ENCODE data around the gene ADIPOR2.
"Not testable (repeated sequence)": the region's sequence is repeated elsewhere in the genome, so short reads cannot be mapped to it uniquely, and the experiment has no call there.

ADIPOR2 gene

DNA sequence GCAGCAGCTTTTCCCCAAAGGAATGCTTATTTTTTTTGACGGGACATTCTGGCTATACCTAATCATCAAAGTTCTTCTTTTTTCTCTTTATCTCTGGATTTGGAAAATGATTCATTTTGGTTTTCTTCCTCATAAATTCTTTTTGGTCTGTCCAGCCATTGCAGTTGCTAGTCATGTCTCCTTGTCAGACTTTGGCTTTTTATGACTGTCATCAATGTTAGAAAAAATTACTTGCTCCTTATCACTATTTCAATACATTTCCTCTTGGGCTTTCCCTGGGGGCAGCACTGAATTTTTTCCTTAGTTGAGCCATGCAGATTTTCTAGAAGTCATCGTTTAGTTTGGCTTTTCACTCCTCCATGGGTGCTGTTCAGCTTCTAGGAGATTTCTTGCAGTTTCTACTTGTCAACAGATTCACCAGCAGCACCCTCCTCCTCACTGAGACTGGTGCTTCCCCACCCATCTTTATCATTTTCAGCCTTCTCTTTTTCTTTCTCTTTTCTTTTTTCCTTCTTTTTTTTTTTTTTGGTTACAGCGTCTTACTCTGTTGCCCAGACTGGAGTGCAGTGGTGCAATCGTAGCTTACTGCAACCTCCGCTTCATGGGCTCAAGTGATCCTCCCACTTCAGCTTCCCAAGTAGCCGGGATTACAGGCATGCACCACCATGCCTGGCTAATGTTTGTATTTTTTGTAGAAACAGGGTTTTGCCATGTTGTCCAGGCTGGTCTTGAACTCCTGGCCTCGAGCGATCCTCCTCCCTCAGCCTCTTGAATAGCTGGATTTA is 5.2 kb downstream of the ADIPOR2 start:
- Histone ChIP-seq H3K27me3 (ENCODE audit: insufficient read depth, low read length) (no peaks in the 10 kb centered on the region), H3K9me3 (ENCODE audit: insufficient read depth, low read depth, low read length) (no peaks in the 10 kb centered on the region), H3K36me3 (ENCODE audit: insufficient read depth, low read depth, low read length) (no peaks in the 10 kb centered on the region; the same call in 1 of the 2 replicates), H3K4me1 (ENCODE audit: insufficient read depth, low read length) (0 out of 2 replicates have a peak, but pooled peaks cover 3% of the 10 kb centered on the region), H3K9ac (ENCODE audit: low read depth, low read length) (no peak overlapping the region), H3K4me3 (ENCODE audit: low read length) (no peak overlapping the region), H3K27ac (ENCODE audit: low read length) (no peak overlapping the region)

DNA sequence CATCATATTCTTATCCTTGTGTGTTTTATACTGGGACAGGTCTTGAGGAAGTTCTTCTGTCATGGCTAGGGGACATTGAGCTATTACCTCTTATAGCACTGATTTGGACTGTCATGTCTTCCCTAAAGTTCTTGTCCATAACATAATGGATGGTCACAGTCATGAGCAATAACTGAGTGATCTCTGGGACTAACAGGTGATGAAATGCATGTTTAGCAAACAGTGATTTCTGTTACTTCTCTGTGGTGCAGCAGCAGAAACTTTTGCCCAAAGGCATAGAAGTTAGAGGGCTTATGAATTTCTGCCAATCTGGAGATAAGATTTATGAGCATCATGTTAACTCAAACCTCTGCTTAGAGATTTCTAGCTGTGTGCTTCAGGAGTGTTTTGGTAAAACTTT is 5.9 kb downstream of the ADIPOR2 start:
- Histone ChIP-seq H3K27ac (ENCODE audit: low read length) (no peak overlapping the region), H3K9ac (ENCODE audit: low read depth, low read length) (no peak overlapping the region), H3K36me3 (ENCODE audit: insufficient read depth, low read depth, low read length) (no peaks in the 10 kb centered on the region; the same call in 1 of the 2 replicates), H3K4me3 (ENCODE audit: low read length) (no peak overlapping the region), H3K27me3 (ENCODE audit: insufficient read depth, low read length) (no peaks in the 10 kb centered on the region), H3K9me3 (ENCODE audit: insufficient read depth, low read depth, low read length) (no peaks in the 10 kb centered on the region), H3K4me1 (ENCODE audit: insufficient read depth, low read length) (0 out of 2 replicates have a peak, but pooled peaks cover 3% of the 10 kb centered on the region)

DNA sequence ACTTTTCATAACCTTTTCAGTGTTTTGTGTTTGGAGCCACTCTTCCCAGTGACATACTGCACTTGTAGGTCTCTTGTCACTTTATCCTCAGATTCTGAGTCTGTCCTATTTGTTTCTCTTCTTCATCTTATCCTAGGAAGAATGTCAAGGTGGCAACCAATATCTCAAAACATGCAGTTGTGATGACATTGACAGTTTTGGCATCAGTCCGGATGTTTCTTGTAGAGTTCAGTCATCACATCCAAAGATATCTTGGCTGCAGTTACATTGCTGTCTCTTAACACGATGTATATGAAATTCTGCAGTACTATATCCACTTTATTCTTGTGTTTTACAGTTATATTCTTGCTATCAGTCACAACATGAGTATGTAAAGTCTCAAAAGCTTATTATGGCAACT is 6.4 kb downstream of the ADIPOR2 start:
- Histone ChIP-seq H3K36me3 (ENCODE audit: insufficient read depth, low read depth, low read length) (no peaks in the 10 kb centered on the region; the same call in 1 of the 2 replicates), H3K4me3 (ENCODE audit: low read length) (no peak overlapping the region)

DNA sequence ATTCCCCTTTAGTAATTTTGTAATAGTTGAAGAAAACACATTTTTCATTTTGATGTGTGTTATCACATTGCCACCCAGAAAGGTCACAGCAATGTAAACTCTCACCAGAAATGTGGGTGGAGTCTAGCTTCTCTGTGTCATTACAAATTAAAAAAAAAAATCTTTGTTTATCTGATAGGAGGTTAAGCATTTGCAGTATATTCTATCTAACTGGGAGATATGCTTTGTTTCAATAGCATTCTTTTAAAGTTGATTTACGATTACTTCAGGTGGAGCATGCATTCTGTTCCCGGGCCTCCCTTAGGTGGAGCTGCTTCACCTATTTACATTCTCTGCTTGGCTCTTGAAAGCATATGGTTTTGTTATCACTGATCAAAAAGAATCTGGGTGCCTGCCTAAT is 7.8 kb downstream of the ADIPOR2 start:
- no peak overlapping the region for H3K9ac ChIP-seq (ENCODE audit: low read depth, low read length)

More for the DNA sequence above, 6.4 kb downstream of the ADIPOR2 start:
- Histone ChIP-seq H3K27me3 (ENCODE audit: insufficient read depth, low read length) (no peaks in the 10 kb centered on the region), H3K9ac (ENCODE audit: low read depth, low read length) (no peak overlapping the region), H3K27ac (ENCODE audit: low read length) (no peak overlapping the region), H3K9me3 (ENCODE audit: insufficient read depth, low read depth, low read length) (no peaks in the 10 kb centered on the region), H3K4me1 (ENCODE audit: insufficient read depth, low read length) (no peaks in the 10 kb centered on the region)

DNA sequence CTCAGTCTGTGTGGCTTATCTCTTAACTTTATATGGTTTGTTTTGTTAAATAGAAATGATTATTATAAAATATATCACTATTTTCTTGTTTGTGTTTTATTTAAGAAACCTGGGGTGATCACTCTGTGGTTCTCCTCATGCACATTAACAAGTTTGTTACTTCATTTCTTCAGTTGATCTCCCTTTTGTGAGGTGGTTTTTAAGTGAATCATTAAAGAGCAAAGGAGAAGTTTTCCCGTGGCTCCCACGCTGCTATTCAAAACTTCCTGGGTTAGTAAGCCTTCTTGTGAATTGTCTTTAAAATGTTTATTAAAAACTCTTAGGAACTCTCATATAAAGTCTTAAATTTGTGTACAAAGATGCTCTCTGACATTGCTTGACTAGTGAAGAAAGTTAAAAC is 11.8 kb downstream of the ADIPOR2 start:
- Histone ChIP-seq H3K4me1 (ENCODE audit: insufficient read depth, low read length) (no peaks in the 10 kb centered on the region), H3K4me3 (ENCODE audit: low read length) (no peak overlapping the region), H3K9me3 (ENCODE audit: insufficient read depth, low read depth, low read length) (no peaks in the 10 kb centered on the region), H3K27me3 (ENCODE audit: insufficient read depth, low read length) (no peaks in the 10 kb centered on the region), H3K27ac (ENCODE audit: low read length) (no peak overlapping the region), H3K36me3 (ENCODE audit: insufficient read depth, low read depth, low read length) (no peaks in the 10 kb centered on the region), H3K9ac (ENCODE audit: low read depth, low read length) (no peak overlapping the region)

More for the DNA sequence above, 7.8 kb downstream of the ADIPOR2 start:
- Histone ChIP-seq H3K4me3 (ENCODE audit: low read length) (no peak overlapping the region), H3K4me1 (ENCODE audit: insufficient read depth, low read length) (no peaks in the 10 kb centered on the region), H3K9me3 (ENCODE audit: insufficient read depth, low read depth, low read length) (no peaks in the 10 kb centered on the region), H3K27ac (ENCODE audit: low read length) (no peak overlapping the region), H3K27me3 (ENCODE audit: insufficient read depth, low read length) (no peaks in the 10 kb centered on the region), H3K36me3 (ENCODE audit: insufficient read depth, low read depth, low read length) (no peaks in the 10 kb centered on the region; the same call in 1 of the 2 replicates)

DNA sequence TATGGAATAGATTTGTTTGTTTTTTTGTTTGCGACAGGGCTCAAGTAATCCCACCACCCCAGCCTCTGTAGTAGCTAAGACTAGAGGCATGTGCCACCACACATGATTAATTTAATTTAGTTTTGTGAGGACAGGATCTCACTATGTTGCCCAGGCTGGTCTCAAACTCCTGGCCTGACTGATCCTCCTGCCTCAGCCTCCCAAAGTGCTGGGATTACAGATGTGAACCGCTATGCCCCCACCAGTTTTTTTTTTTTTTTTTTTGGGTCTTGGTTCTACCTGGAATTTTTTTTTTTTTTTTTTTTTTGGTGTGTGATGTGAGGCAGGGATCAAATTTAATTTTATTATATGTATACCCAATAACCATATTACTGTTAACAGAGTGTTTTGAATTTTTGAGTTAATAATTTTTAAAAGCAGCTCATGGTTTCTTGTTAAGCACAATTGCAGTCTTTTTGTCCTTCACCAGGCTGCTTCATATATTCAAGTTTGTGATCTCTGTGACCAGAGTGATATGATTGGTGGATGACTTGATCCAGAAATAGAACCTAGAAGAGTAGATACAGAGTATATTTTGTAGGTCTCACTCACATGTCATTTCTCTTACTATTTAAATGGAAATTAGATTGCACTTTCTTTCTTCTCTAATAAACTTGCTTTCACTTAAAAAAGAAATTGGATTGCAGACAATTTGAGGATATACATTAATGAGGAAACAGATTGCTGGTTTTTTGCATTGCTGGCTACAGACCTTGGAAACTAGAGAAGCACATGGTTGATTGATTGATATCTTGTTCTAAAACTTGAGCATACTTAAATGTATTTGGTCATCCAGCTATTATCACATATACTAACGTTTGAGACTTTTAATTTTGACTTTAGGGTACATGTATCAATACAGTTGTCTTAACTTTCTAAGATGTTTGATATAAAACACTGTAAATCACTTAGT is 13.2 kb downstream of the ADIPOR2 start:
- Histone ChIP-seq H3K27me3 (ENCODE audit: insufficient read depth, low read length) (no peaks in the 10 kb centered on the region), H3K36me3 (ENCODE audit: insufficient read depth, low read depth, low read length) (no peaks in the 10 kb centered on the region), H3K9me3 (ENCODE audit: insufficient read depth, low read depth, low read length) (no peaks in the 10 kb centered on the region), H3K27ac (ENCODE audit: low read length) (no peak overlapping the region), H3K4me1 (ENCODE audit: insufficient read depth, low read length) (no peaks in the 10 kb centered on the region), H3K4me3 (ENCODE audit: low read length) (no peak overlapping the region), H3K9ac (ENCODE audit: low read depth, low read length) (no peak overlapping the region)

DNA sequence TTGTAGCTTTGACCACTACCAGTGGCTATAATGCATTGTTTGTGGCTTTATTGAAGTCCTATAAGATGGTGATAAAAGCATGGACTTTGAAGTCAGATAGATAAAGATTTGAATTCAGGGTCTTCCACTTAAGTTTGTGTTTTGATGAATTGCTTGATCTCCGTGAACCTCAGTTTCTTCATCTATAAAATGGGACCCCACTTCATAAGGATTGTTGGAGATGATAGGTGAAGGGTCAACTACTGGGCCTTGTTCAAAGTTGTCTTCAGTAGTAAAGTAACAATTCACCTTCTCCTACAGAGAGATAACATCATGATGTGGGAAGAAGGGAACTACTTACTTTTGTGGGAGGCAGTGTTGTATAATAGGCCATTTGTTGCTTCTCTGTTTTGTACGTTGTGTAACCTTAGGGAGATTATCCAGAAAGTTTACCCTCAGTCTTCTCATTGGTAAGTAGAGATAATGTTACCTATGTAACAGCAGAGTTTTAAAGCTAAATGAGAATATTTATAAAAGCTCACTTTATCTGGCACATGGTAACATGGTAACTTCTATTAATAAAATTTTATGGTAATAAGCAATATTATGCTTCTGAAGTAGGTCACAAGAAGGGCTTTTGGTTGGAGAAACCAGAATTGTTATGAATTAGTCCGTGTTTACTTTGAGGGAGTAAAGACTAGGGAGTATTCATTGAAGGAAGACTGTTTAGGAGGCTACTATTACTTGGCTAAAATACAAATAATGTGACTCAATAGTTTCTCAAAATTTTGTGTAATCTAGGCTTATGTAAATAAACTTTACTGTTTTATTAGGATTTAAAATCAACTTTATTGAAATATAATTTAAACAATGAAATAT is 15.1 kb downstream of the ADIPOR2 start:
- no peaks in the 10 kb centered on the region for H3K4me1 ChIP-seq (ENCODE audit: insufficient read depth, low read length)
- H3K36me3 ChIP-seq (ENCODE audit: insufficient read depth, low read depth, low read length), result no peaks in the 10 kb centered on the region
- no peaks in the 10 kb centered on the region for H3K9me3 ChIP-seq (ENCODE audit: insufficient read depth, low read depth, low read length)
- H3K4me3 ChIP-seq (ENCODE audit: low read length), result no peak overlapping the region
- no peak overlapping the region for H3K27ac ChIP-seq (ENCODE audit: low read length)
- H3K9ac ChIP-seq (ENCODE audit: low read depth, low read length), result no peak overlapping the region
- H3K27me3 ChIP-seq (ENCODE audit: insufficient read depth, low read length), result no peaks in the 10 kb centered on the region

DNA sequence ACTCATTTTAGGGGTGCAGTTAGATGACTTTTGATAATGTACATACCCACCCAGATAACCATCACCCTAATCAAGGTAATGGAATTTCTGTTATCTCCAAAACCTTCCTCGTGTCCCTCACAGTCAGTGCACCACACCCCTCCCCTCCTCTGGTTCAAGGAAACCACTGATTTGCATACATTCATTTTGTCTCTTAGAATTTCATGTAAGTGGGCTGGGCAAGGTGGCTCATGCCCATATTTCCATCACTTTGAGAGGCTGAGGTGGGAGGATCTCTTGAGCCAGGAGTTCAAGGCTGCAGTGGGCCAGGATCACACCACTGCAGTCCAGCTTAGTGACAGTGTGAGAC is 15.7 kb downstream of the ADIPOR2 start:
- Histone ChIP-seq H3K9ac (ENCODE audit: low read depth, low read length) (no peak overlapping the region), H3K9me3 (ENCODE audit: insufficient read depth, low read depth, low read length) (no peaks in the 10 kb centered on the region), H3K4me1 (ENCODE audit: insufficient read depth, low read length) (no peaks in the 10 kb centered on the region), H3K36me3 (ENCODE audit: insufficient read depth, low read depth, low read length) (no peaks in the 10 kb centered on the region), H3K27me3 (ENCODE audit: insufficient read depth, low read length) (no peaks in the 10 kb centered on the region), H3K4me3 (ENCODE audit: low read length) (no peak overlapping the region), H3K27ac (ENCODE audit: low read length) (no peak overlapping the region)

DNA sequence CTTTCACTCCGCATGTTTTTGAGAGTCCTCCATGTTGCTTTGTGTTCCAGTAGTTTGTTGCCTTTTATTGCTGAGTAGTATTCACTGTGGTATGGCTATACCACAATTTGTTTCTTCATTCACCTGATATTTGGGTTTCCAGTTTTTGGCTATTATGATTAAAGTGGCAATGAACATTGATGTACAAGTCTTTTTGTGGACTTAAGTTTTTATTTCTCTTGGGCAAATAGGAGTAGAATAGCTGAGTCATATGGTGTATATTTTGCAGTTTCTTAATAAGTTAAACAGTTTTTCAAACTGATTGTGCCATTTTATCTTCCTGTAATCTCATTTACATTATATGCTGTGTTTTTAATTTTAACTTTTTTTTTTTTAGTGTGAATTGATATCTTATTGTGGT is 16.2 kb downstream of the ADIPOR2 start:
- no peaks in the 10 kb centered on the region for H3K27me3 ChIP-seq (ENCODE audit: insufficient read depth, low read length)
- no peak overlapping the region for H3K4me3 ChIP-seq (ENCODE audit: low read length)
- no peaks in the 10 kb centered on the region for H3K9me3 ChIP-seq (ENCODE audit: insufficient read depth, low read depth, low read length)
- no peaks in the 10 kb centered on the region for H3K36me3 ChIP-seq (ENCODE audit: insufficient read depth, low read depth, low read length)
- no peak overlapping the region for H3K9ac ChIP-seq (ENCODE audit: low read depth, low read length)
- H3K27ac ChIP-seq (ENCODE audit: low read length), result no peak overlapping the region
- no peaks in the 10 kb centered on the region for H3K4me1 ChIP-seq (ENCODE audit: insufficient read depth, low read length)

DNA sequence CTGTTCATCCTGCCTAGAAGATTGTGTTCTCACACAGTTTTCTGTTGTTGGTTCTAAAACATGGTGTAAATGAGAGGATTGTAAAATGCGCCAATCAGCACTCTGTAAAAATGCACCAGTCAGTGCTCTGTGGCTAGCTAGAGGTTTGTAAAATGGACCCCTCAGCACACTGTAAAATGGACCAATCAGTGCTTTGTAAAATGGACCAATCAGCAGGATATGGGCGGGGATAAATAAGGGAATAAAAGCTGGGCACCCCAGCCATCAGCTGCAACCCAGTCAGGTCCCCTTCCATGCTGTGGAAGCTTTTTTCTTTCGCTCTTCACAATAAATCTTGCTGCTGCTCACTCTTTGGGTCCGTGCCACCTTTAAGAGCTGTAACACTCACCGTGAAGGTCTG is 19.1 kb downstream of the ADIPOR2 start:
- not testable (repeated sequence) for H3K27me3 ChIP-seq (ENCODE audit: insufficient read depth, low read length); H3K9ac ChIP-seq (ENCODE audit: low read depth, low read length); H3K9me3 ChIP-seq (ENCODE audit: insufficient read depth, low read depth, low read length); H3K4me1 ChIP-seq (ENCODE audit: insufficient read depth, low read length); H3K4me3 ChIP-seq (ENCODE audit: low read length); H3K27ac ChIP-seq (ENCODE audit: low read length); H3K36me3 ChIP-seq (ENCODE audit: insufficient read depth, low read depth, low read length)

DNA sequence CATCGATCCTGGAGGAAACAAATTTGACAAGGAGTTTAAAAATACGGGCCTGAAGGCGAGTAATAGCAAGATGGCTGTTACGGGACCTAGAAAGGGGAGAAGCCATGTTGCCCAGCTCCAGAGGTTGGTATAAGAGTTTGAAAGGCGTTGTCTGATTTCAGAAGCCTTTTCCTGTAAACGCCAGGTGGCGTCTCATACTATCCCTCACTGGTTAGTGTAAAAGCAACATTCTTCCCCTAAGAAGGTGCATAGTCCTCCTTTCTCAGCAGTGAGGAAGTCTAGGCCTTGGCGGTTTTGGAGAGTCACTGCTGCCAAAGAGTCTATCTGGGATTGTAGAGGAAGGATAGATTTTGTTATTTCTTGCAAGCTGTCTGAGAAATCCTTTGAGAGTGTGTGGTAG is 20.0 kb downstream of the ADIPOR2 start:
- not testable (repeated sequence) for H3K36me3 ChIP-seq (ENCODE audit: insufficient read depth, low read depth, low read length); H3K4me3 ChIP-seq (ENCODE audit: low read length); H3K9me3 ChIP-seq (ENCODE audit: insufficient read depth, low read depth, low read length); H3K27ac ChIP-seq (ENCODE audit: low read length); H3K9ac ChIP-seq (ENCODE audit: low read depth, low read length); H3K27me3 ChIP-seq (ENCODE audit: insufficient read depth, low read length); H3K4me1 ChIP-seq (ENCODE audit: insufficient read depth, low read length)

Data from iPS-20b (cell line).